ENCODE measurements around the gene SLC36A2.

Gene SLC36A2

GRCh38 chr5:151340004-151340403, 7.4 kb downstream of the SLC36A2 start:
- Histone ChIP-seq H3K4me1 (no peaks in the 10 kb centered on the region), H3K27me3 (no peaks in the 10 kb centered on the region; the same call in 1 of the 2 replicates), H3K4me3 (ENCODE audit: low read depth, low read length) (no peak overlapping the region), H3K9me3 (no peaks in the 10 kb centered on the region), H3K36me3 (no peaks in the 10 kb centered on the region)
- TF ChIP-seq, protein P1, sequence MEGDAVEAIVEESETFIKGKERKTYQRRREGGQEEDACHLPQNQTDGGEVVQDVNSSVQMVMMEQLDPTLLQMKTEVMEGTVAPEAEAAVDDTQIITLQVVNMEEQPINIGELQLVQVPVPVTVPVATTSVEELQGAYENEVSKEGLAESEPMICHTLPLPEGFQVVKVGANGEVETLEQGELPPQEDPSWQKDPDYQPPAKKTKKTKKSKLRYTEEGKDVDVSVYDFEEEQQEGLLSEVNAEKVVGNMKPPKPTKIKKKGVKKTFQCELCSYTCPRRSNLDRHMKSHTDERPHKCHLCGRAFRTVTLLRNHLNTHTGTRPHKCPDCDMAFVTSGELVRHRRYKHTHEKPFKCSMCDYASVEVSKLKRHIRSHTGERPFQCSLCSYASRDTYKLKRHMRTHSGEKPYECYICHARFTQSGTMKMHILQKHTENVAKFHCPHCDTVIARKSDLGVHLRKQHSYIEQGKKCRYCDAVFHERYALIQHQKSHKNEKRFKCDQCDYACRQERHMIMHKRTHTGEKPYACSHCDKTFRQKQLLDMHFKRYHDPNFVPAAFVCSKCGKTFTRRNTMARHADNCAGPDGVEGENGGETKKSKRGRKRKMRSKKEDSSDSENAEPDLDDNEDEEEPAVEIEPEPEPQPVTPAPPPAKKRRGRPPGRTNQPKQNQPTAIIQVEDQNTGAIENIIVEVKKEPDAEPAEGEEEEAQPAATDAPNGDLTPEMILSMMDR (IDR thresholded peaks at IDR 0.05; ENCODE audit: low read depth, low read length) = no peak
- DNase-seq = no peak

DNA sequence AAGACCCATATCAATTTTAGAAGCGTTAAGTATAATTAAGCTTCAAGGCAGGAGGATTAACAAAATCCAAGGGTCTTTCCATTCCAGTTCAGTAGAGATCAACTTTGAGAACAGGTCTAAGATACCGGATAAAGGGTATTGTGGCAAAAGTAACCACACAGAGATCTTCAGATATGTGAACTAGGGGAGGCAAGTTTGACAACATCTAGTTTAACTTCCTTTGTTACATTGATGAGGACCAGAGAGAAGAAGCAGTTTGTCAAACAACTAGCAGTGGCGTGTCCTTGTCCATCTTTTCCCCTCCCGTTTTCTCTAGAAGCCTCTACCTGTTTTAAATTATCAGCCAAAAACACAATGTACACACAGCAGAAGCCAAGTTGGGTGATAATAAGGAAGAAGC, 8.6 kb downstream of the SLC36A2 start:
- DNase-seq = no peak
- TF ChIP-seq, protein P1 (IDR thresholded peaks at IDR 0.05; ENCODE audit: low read depth, low read length) = no peak
- H3K4me1 ChIP-seq = no peaks in the 10 kb centered on the region
- H3K27me3 ChIP-seq = no peaks in the 10 kb centered on the region
- H3K36me3 ChIP-seq = no peaks in the 10 kb centered on the region
- no peaks in the 10 kb centered on the region for H3K9me3 ChIP-seq
- H3K4me3 ChIP-seq (ENCODE audit: low read depth, low read length) = no peak overlapping the region

GRCh38 chr5:151332857-151333256, 14.5 kb downstream of the SLC36A2 start:
- Histone ChIP-seq H3K36me3 (no peaks in the 10 kb centered on the region), H3K4me3 (ENCODE audit: low read depth, low read length) (no peak overlapping the region), H3K4me1 (no peaks in the 10 kb centered on the region), H3K9me3 (no peaks in the 10 kb centered on the region), H3K27me3 (no peaks in the 10 kb centered on the region)
- DNase-seq = no peak
- TF ChIP-seq, protein P1 (IDR thresholded peaks at IDR 0.05; ENCODE audit: low read depth, low read length) = no peak

DNA sequence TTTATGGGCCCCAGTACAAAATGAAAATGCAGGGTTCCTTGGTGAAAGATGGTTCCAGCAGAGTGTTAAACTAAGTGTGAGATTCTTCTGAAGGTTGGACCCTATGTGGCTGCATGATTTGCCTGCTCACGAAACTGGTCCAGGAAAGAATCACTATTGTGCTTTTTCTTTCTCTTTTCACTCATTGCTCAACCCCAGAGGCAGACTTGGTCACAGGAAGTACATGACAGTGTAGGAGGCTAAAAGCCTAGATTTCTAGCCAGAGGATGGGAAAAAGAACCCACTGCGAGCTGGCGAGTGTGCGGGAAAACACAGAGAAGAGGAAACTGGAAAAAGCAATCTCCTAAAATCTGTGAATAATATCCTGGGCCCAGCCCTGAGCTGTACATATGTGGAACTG, 18.6 kb downstream of the SLC36A2 start:
- DNase-seq = no peak
- H3K9me3 ChIP-seq = no peaks in the 10 kb centered on the region
- TF ChIP-seq, protein P1 (IDR thresholded peaks at IDR 0.05; ENCODE audit: low read depth, low read length) = no peak
- no peaks in the 10 kb centered on the region for H3K27me3 ChIP-seq
- no peak overlapping the region for H3K4me3 ChIP-seq (ENCODE audit: low read depth, low read length)
- H3K36me3 ChIP-seq = no peaks in the 10 kb centered on the region
- H3K4me1 ChIP-seq = no peaks in the 10 kb centered on the region

GRCh38 chr5:151327585-151327984, 19.8 kb downstream of the SLC36A2 start:
- H3K36me3 ChIP-seq = no peaks in the 10 kb centered on the region
- no peaks in the 10 kb centered on the region; the same call in 1 of the 2 replicates for H3K9me3 ChIP-seq
- TF ChIP-seq, protein P1 (IDR thresholded peaks at IDR 0.05; ENCODE audit: low read depth, low read length) = no peak
- no peak for DNase-seq
- no peaks in the 10 kb centered on the region for H3K27me3 ChIP-seq
- no peak overlapping the region for H3K4me3 ChIP-seq (ENCODE audit: low read depth, low read length)
- no peaks in the 10 kb centered on the region for H3K4me1 ChIP-seq

- no peaks in the 10 kb centered on the region for H3K4me1 ChIP-seq
- TF ChIP-seq, protein P1 (IDR thresholded peaks at IDR 0.05; ENCODE audit: low read depth, low read length) = no peak
- no peak for DNase-seq
- H3K9me3 ChIP-seq = no peaks in the 10 kb centered on the region; the same call in 1 of the 2 replicates
- no peaks in the 10 kb centered on the region for H3K36me3 ChIP-seq
- H3K27me3 ChIP-seq = no peaks in the 10 kb centered on the region
- H3K4me3 ChIP-seq (ENCODE audit: low read depth, low read length) = no peak overlapping the region
Observed at GRCh38 chr5:151326266-151326665, 21.1 kb downstream of the SLC36A2 start.

Data from BE2C (cell line).